GM23248 (cell line): ENCODE measurements around the gene NCOR2.

ENCODE experiments used
- EZH2 ChIP-seq: fragments of 200-600 bp; sonication (generic); IDR thresholded peaks from 2 replicates; pipeline ENCODE4 v1.6.1; 2018; ENCODE audit warnings: antibody characterized with exemption, mild to moderate bottlenecking; ENCODE audit not compliant: insufficient read depth, poor library complexity, severe bottlenecking
- EZH2phosphoT487 ChIP-seq: fragments of 200-600 bp; sonication (generic); IDR thresholded peaks from 2 replicates; pipeline ENCODE4 v1.6.1; 2018; ENCODE audit warnings: antibody characterized with exemption, moderate library complexity, mild to moderate bottlenecking, low read depth; ENCODE audit not compliant: insufficient read depth

- TF ChIP-seq EZH2phosphoT487 (no peak), EZH2 (no peak)
Measured at GRCh38 chr12:124593851-124594401, 26.5 kb upstream of the NCOR2 start.
